Dedifferentiated amniotic fluid mesenchymal stem cell (primary cell): Measurements from ENCODE around the gene MYMX.
A peak's percentile ranks its signal among the peaks of the same experiment; 100 is the strongest.

Experiments
- DNase-seq: peaks from one replicate; pipeline ENCODE4 v3.0.0-alpha.2; 2016; ENCODE audit errors: extremely low spot score

Gene MYMX

DNA sequence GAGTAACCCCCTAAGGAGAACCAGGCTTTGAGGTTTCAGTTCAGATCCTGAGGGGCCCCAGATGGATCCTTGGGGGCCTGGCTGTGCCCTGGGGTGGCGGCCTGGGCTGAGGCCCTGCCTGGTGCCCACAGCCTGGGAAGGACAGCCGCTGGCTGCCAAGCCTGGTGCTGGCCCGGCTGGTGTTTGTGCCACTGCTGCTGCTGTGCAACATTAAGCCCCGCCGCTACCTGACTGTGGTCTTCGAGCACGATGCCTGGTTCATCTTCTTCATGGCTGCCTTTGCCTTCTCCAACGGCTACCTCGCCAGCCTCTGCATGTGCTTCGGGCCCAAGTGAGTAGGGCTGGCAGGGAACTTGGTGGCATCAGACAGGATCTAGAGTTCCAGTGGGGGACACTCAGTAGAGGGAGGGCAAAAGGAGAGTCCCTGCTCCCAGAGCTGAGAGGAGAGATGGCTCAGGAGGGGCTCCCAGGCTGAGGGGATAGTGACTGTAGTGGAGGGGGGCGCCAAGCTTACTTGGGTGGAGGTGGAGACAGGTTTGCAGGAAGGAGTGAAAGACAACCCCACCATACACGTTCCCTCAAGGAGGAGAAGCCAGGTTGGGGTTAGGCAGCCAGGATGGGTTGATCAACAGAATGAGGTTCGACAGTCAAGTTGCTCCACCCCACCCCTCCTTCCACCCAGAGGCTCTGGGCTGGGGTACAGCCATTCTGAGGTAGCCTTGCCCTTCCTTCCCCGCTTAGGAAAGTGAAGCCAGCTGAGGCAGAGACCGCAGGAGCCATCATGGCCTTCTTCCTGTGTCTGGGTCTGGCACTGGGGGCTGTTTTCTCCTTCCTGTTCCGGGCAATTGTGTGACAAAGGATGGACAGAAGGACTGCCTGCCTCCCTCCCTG lies 16.2 kb downstream of the MYMX start:
- no peak for DNase-seq

DNA sequence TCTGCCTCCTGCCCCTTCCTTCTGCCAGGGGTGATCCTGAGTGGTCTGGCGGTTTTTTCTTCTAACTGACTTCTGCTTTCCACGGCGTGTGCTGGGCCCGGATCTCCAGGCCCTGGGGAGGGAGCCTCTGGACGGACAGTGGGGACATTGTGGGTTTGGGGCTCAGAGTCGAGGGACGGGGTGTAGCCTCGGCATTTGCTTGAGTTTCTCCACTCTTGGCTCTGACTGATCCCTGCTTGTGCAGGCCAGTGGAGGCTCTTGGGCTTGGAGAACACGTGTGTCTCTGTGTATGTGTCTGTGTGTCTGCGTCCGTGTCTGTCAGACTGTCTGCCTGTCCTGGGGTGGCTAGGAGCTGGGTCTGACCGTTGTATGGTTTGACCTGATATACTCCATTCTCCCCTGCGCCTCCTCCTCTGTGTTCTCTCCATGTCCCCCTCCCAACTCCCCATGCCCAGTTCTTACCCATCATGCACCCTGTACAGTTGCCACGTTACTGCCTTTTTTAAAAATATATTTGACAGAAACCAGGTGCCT lies 16.9 kb downstream of the MYMX start:
- DNase-seq = no peak

DNA sequence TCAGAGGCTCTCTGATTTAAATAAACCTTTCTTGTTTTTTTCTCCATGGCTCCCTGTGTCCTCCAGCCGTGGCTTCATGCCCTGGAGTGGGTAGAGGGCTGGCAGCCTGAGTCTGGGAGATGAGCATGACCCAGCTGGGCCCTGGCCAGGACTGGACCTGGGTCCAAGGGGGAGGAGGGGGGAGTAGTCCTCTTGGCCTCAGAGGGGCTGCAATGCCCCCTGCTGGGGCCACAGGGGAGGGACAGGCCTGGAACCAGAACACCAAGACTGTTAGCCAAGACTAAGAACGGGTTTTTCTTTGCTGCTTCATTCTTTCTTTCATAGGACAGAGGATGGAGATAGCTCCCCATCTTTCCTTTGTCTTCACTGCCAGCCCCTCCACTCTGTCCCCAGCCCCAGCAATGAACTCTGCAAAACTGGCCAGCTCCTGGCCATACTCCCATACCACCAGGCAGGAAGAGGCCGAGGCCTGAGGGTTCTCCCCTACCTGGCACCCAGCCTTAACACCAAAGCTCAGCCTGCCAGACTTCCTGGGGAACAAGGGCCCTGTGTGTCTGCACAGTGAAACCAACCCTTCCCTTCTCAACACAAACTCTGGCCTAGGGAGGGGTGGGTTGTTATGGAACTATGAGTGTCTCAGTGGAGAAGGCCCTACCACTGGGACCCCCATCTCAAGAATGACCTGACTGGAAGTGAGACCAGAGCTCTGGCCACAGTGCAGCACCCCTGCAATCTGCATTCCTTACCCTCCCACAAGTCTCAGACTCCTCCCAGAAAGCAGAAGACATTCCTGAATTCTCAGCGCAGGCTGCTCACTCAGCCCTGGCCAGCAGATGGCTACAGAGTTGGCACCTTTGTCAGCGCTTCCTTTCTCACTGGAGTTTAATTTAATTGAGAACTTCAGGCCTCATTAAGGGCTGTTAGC lies 17.6 kb downstream of the MYMX start:
- peak; percentile 62 for DNase-seq

DNA sequence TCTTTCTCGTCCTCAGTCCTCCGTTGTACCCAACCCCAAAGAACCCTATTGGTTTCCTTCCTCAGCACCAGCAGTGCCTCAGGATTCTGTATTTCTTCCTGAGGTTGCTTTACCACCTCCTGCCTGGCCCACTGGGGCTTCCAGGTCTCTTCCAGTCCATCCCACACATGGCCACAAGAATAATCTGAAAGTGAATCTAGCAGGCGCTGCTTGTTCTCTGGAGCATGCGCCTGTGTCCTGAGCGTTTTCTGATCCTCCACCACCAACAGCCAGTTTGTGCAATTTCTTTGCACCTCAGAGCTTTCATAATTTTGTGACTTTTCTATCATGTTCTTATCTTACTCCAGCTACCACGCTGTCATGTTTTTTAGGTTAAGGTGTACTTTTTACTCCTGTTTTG lies 18.5 kb downstream of the MYMX start:
- DNase-seq = no peak

DNA sequence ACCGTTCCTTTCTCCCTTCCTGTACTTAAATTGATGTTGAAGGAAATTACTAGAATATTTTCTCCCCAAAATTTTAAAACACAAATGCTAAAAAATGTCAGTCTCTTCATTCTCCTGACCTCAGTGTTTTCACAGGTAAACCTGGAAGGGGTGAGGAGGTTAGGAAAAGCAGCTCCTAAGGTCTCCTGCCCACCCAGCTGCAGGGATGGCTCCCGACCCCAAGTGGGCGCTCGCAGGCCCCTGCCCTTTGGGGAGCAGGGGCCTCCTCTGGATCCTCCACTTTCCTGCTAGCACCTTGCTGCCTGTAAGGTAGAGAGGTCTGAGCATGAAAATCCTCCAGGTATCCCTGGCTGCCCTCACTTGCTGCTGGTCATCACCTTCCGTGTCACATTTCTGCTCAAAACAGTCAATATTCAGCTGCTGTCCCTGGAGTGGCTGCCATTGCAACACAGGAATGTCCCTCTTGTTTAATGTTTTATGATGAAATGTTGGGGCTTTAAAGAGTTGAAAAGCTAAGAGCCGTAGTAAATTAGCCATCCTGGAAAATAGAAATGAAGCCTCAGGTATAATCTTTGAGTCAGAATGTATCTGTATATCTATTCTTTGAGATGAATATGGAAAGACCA lies 19.3 kb downstream of the MYMX start:
- no peak for DNase-seq

DNA sequence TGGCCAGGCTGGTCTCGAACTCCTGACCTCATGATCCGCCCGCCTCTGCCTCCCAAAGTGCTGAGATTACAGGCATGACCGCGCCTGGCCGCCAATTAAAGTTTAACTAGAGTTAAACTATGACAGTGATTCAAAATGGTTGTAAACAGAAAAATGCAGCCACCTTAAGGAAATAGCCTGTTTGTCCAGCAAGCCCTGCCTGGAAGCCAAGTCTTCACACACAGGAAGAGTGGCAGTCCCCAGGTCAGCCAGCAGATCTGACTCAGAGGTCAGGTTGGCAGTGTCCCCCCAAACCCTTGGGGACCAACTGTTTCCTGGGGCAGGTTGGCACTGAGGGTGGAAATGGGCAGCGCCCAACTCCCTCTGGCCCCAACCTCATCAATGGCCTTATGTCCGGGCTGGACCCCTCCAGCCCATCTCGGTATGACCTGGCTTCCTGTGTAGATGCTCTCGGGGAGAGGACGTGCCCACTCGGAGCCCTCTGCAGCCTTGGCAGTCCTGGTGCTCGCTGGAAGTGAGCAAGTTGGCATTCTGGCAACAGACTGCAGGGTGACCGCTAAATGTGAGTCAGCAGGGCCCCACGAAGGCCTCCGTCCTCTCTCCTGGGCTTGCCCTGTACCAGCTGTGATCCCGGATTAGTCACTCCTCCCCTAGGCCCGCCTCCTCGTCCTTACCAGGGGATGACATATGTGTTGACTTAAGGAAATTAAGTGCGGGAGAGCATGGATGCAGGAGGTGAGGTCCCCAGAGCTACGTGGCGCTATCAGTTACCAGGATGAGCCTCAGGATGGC lies 20.5 kb downstream of the MYMX start:
- peak; percentile 93 for DNase-seq

DNA sequence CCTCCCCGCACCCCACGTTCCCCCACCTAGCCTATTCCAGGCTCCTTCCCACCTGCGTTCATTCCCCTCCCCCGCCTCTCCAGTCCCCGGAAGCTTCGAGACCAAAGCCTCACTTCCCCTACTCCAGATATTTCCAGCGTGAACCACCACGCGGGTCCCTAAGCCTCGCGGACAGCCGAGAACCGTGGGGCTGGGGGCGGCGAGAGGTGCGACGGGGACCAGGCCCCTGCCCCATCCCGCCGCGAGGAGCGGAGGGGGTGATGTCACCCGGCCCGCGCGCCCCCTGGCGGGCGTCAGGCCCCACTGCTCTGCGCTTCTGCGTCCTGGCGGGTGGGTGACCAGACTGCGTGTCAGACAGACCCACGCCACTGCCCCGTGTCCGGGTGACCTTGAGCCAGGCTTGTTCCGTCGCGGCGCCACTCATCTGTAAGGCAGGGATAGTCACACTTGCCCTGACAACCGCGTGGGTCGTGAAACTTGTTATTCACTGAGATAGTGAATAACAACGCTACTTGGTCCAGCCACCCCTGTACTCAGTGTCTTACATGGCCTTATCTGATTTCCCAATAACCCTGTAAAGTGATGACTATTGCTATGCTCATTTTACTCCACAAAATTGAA lies 21.2 kb downstream of the MYMX start:
- peak; percentile 56 for DNase-seq

DNA sequence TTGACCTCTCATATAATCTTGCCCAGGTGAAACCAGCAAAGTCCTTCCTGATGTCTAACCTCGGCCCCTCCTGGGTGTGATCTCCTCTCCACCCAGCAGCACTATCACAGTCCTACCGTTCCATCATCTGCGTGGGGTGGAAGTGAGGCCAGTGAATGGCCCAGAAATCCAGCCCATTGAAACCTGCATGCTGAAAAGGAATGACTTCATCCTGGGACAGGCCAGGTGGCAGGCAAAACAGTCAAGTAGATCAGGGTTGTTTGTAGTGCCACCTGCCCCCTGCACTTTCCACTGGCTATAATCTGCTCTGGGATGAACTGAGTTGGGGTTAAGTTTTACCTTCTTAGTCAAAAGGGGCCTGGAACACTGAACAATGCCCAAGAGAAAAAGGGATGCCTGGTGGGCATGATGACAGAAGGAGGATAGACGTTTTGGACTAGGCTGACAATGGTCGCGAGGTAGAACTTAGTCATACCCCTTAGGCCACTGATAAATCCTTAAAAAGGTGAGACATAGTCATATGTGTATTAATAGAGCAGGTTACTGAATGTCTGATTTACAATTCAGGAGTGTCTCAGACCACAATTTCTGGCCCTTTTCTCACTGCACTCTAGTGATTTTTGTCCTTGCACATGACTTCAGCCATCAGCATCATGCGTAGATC lies 22.1 kb downstream of the MYMX start:
- no peak for DNase-seq

DNA sequence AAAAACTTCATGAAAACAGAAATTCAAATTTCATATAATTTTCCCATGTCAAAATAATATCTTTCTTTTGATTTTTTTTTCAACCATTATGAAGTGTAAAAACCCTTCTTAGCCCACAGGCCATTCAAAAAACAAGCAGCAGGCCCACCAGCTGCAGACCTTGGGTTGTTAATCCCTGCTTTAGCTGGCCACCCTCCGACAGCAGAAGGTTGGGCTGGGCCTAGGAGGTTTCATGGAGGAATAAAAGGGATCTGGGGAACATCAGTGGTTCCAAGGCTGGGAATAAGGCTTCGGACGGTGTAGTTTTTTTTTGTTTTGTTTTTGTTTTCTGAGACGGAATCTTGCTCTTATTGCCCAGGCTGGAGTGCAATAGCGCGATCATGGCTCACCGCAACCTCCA lies 26.6 kb downstream of the MYMX start:
- no peak for DNase-seq

DNA sequence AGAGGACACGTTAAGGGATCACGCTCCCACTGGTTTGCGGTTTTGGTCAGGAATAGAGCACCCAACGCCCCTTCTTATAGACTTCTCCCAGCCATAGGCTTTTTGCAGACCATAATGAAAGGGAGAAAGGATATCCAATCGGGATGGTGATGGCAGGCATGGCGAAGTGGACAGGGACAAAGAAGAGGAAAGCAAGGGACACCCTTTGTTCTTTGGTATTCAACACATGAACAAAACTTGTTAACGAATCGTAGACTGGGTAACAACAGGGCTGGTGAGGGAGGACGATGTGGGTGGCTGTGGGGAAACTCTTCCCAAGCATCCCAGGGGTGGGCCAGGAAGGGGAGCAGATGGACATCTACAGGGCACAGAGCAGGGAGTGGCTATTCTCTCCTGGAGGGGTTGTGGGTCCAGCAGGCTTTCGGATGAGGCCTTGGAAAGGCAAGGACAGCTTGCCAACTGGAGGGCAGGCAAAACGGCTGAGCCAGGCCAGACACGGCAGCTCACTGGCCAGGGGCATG lies 28.7 kb downstream of the MYMX start:
- no peak for DNase-seq

DNA sequence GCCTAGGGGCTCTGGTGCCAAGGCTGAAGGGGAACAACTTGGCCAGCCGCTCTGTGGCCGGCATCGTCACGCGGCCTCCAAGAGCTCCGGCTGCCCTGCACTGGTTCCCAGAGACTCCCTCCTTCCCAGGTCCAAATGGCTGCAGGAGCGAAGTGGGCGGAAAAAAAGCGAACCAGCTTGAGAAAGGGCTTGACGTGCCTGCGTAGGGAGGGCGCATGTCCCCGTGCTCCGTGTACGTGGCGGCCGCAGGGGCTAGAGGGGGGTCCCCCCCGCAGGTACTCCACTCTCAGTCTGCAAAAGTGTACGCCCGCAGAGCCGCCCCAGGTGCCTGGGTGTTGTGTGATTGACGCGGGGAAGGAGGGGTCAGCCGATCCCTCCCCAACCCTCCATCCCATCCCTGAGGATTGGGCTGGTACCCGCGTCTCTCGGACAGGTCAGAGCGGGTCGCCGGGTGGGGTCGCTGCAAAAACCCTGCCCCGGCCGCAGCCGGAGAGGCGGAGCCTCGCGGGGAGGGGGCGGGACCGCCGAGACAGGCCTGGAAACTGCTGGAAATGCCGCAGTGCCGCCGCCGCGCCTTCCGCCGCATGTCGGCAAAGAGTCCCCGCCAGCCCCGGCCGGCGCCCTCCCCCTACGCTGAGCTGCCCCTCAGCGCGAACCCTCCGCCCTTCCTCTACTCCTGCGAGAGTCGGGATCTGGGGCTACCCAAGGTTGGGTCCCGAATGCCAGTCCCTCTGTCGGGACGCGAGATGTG lies 29.4 kb downstream of the MYMX start:
- peak; percentile 63 for DNase-seq

DNA sequence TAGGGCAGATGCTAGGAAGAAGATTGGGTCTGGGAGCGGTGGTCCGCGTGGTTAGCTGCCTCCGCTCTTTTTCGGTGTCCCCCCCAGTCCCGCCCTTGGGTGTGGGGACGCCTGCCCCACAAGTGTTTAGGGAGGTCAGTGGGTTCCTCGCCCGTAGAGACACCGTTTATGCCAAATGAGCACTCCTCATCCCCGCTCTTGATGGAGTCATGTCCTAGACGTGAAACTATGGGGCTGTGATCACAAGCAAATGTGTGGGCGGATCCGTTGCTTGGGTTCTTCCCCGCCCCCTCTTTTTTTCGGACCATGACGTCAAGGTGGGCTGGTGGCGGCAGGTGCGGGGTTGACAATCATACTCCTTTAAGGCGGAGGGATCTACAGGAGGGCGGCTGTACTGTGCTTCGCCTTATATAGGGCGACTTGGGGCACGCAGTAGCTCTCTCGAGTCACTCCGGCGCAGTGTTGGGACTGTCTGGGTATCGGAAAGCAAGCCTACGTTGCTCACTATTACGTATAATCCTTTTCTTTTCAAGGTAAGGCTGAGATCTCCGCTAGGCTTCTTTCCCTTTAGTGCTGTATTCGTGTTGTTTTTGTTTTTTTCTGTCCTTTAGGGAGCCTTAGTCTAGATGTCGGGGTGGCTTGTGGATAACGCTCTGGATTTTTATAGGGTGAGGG lies 30.1 kb downstream of the MYMX start, which contains the start of gene HSP90AB1:
Gene HSP90AB1 (plus strand): TSS at position 439 of the 675 bp plus-strand sequence. CDS start 1,529 bp downstream, outside the sequence.
- DNase-seq = peak; percentile 95

DNA sequence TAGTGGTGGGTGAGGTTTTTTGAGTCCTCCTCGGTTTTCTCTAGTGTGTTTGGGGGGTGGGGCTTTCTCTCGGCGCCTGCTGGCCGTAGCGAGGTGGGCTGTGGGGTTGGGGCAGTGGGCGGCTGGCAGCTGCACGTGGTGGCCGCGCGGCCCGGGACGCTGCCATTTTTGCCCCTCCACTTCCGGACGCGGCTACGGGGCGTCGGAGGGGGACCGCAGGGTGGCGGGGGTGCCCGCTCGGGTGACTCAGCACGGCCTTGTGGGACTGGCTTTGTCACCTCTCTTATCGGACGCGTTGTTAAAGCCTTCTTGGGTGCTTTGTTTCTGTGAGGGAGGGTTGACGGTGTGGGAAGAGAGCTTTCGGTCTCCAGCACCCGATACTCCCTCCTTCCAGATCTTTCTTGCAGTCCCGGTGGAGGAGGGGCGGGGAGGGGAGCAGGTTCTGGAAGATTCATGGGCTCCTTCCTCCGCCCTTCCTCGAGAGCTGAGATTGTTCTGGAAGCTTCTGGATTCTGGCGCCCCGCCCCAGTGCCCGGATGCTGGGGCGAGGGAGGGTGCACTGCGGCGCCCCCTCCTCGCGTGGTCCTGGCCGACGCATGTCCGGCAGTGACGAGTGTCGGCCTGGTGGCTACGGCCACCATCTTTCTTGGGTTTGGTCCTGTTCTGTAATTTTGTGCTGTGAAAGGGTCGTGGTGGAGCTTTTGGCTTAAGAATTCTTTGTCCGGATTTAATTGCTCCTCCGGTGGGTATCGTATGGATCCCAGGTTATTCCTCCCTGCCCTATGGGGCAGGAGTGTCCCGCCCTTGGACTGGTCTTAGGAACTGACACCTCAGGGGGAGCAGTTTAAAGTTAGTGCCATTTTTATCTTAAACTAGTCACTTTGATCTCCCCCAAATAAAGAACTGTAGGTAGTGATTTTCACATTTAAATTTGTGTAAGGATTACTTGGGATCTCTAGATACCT lies 30.9 kb downstream of the MYMX start:
- DNase-seq = peak; percentile 41

DNA sequence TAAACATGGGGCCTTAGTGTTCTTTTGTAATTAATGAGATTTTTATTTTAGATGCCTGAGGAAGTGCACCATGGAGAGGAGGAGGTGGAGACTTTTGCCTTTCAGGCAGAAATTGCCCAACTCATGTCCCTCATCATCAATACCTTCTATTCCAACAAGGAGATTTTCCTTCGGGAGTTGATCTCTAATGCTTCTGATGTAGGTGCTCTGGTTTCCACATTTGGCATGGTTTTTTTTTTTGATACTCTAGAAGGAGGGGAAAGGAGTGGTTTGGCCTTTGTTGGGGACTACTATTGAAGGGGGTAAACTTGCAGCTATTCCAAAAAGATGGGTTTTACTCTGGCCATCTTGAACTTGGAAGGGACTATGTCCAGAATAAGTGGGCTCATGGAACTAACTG lies 31.9 kb downstream of the MYMX start:
- DNase-seq = no peak

DNA sequence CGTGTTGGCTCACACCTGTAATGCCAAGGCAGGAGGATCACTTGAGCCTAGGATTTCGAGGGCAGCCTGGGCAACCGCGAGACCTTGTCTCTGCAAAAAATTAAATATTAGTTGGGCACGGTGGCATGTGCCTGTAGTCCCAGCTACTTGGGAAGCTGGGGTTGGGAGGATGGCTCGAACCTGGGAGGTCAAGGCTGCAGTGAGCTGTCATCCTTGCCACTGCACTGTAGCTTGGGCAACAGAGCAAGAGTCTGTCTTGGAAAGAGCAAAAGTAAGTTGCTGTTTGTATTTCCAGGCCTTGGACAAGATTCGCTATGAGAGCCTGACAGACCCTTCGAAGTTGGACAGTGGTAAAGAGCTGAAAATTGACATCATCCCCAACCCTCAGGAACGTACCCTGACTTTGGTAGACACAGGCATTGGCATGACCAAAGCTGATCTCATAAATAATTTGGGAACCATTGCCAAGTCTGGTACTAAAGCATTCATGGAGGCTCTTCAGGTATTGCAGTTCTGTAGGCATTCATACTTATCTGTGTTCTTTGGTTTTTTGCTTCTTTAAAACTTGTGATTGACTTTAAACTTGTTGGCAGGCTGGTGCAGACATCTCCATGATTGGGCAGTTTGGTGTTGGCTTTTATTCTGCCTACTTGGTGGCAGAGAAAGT lies 32.5 kb downstream of the MYMX start:
- DNase-seq = no peak

DNA sequence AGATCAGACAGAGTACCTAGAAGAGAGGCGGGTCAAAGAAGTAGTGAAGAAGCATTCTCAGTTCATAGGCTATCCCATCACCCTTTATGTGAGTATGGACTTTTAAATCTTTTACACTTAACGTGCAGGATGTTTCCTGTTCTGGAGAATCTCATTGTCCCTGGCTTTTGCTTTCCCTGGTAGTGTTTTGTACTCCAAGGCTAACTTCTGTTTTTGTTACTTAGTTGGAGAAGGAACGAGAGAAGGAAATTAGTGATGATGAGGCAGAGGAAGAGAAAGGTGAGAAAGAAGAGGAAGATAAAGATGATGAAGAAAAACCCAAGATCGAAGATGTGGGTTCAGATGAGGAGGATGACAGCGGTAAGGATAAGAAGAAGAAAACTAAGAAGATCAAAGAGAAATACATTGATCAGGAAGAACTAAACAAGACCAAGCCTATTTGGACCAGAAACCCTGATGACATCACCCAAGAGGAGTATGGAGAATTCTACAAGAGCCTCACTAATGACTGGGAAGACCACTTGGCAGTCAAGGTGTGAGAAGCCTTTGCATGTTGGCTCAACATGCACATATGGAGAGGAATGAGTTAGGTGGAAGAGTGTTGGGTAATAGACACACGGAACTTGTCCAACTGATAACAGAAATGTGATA lies 33.5 kb downstream of the MYMX start:
- no peak for DNase-seq
